ENCODE results near the gene FGF22. TPM values are rescaled to one million over a fixed set of nuclear protein-coding genes. Genes with fewer than 3 reads are reported as not detected.
A peak's percentile ranks its signal among the peaks of the same experiment; 100 is the strongest.
"Not testable (repeated sequence)": the region's sequence is repeated elsewhere in the genome, so short reads cannot be mapped to it uniquely, and the experiment has no call there.

FGF22 gene
- polyA plus RNA-seq, 3 donors = 0.83 to 1.1 (median 0.91) TPM

DNA sequence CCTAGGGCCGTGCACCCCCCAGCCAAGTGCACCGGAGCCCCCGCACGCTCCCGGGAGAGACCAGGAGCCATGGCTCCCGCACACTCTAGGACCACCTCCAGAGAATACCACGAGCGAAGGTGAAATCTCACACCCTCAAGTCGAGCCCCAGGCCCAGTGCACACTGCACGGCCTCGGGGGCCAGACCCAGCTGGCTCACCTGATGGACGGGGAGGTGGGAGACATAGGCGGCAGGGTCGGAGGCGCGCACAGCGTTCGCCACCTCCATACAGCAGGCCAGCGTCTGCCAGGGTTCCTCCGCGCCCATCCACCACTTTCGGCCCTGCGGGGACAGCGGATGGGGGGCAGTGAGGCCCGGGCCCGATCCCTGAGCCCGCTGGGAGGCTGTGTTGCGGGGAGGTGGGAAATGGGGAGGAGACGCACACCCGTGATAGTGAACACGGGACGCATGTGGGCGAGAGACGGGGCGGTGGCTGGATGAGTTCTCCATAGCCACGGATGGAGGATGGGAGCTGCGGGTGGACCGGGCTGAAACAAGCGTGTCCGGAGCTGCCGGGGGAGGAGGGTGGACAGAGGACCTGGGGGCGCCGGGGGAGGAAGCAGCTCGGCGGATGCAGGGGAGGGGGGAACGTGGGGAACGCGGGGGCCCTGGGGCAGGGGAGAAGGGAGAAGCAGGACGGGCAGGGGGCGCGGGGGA, 19.4 kb upstream of the FGF22 start:
- DNase-seq = no peak

DNA sequence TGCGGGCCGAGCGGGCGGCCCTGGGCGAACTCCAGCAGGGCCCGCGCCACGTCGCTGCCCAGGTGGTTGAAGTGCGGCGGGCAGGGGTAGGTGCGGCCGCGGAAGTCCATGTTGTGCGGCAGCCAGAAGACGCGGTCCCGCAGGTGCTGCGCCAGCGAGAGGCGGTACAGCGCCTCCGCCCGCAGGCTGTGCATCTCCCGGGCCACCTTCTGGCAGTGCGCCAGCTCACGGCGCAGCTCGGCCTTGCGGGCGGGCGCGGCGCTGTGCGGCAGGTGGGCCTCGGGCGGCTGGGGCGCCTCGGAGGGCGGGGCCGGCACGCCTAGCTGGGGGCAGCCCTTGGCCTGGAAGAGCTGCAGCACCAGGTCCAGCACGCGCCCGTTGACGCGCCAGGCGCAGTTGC, 18.5 kb upstream of the FGF22 start:
- not testable (repeated sequence) for DNase-seq

DNA sequence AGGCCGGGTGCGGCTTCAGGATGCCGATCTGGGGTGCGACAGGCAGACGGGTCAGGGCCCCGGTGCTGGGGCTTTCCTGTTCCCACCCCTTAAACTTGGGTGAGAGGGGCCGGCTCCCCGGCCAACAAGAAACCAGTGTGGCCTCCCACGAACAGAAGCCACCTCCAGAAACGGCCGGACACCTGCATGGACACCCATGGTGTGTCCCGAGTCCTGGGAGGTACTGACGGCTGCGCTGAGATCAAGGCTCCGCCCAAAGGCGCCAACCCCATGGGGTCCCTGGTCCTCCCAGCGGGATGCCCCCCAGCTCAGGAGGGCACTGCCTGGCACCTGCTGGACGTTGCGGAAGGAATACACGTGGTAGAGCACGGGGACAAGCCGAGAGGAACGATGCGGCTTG, 17.9 kb upstream of the FGF22 start:
- no peak for DNase-seq

DNA sequence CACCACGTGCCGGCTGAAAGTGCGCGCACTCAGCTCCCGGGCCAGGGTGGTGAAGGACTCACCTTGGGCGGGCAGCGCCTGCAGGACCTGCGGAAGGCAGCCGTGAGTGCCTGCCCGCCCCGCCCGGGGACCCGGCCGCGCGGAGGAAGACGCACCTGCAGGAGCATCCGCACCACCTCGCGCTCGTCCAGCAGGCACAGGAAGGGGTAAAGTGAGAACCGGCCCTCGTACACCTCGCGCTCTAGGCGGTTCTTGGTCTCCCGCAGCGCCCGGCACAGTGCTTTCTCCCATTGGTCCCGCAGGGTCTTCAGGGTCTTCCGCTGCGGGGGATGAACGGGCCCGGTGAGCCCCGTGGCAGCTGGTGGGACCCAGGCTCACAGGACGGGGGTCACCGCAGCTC, 17.0 kb upstream of the FGF22 start:
- no peak for DNase-seq

DNA sequence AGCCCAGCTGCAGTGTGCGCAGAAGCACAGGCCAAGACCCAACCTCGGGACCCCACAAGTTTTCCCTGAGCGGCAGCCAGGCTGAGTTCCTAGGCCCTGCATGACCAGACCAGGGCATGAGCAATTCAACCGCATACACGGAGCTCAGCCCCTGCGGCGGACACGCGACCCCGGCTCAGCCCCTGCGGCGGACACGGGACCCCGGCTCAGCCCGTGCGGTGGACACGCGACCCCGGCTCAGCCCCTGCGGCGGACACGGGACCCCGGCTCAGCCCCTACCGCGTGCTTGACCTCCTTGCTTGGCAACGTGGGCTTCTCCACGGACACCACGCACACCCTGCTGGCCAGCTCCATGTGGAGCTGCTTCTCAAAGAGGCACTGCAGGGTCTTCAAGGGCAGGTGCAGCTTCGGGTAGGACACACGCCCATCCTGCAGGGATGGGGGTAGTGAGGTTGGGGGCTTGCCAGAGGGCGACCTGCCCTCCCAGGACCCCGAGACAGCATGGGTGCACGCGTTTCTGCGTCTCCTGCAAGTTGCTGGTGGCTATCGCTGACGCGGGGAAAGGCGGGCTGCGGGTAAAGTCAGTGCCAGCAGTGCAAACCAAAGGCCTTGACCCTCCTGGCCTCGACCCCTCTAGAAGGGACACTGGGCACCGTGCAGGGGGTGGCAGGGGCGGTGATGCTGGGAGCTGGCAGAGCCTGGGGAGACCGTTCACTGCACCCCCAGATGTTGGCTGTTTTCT, 16.3 kb upstream of the FGF22 start:
- DNase-seq = no peak

DNA sequence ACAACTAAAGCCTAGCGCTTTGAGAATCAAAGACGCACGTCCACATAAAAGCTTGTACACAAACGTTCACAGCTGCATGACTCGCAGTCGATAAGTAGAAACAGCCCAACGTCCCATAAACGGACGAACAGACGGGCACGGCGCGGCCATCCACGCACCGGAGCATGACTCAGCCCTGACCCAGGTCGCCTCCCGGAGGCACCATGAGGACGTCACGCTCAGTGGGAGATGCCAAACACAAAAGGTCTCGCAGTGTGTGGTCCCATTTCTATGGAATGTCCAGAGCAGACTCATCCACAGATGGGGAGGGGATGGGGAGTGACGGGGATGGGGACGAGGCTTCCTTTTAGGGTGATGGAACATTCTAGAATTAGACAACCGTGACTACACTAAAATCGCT, 15.7 kb upstream of the FGF22 start:
- no peak for DNase-seq

DNA sequence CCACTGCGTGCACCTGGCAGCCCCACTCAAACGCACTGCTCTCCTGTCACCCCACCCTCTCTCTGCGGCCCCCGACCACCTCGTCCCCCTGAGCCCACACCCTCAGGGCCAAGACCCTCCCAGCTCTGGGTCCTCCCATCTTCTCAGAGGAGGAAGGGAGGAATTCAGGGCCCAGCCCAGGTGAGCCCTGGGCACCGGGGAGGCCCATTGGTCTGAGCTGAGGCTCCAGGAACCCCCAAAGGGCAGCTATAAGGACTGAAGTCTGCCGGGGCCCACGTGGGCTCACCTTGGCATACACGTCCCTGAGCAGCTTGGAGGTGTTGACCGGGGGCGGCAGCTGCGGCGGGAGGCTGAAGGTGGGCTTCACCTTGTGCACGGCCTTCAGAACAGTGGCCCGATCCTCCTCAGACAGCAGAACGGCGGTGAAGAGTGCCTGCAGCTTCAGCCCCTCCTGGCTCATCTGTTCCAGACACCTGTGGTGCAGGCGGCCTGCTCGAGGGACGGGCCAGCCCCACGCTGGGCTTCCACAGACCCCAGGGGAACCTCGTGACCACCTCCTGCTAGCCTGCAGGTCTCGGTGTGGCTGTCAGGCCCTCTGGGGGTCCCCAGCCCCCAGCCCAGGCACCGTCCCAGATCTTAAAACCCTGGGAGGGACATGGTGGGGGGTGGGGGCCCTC, 15.1 kb upstream of the FGF22 start:
- no peak for DNase-seq

DNA sequence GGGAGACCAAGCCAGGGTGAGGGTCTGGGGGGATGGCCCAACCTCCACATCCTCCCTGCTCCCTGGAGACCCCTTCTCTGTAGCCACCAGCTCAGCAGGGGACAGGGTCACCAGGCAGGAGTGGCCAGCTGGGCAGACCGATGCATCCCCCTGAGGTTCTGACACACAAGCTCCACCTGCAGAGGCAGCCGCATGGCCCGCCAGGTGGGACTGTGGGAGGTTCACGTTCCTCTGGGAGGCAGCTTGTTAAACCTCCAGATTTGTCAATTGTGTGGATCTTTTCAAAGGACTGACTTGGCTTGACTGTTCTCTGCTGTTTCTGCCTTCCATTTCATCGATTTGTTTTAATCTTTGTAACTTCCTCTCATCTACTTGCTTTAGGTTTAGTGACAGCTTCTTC, 14.4 kb upstream of the FGF22 start:
- DNase-seq = no peak

DNA sequence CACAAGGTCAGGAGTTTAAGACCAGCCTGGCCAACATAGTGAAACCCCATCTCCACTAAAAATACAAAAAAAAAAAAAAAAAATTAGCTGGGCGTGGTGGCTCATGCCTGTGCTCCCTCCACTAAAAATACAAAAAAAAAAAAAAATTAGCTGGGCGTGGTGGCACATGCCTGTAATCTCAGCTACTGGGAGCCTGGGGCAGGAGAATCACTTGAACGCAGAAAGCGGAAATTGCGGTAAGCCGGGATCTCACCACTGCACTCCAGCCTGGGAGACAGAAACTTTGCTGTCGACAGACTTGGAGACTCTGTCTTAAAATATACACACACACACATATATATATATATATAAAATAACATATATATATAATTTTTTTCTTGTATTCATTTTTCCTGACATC, 13.1 kb upstream of the FGF22 start:
- not testable (repeated sequence) for DNase-seq

DNA sequence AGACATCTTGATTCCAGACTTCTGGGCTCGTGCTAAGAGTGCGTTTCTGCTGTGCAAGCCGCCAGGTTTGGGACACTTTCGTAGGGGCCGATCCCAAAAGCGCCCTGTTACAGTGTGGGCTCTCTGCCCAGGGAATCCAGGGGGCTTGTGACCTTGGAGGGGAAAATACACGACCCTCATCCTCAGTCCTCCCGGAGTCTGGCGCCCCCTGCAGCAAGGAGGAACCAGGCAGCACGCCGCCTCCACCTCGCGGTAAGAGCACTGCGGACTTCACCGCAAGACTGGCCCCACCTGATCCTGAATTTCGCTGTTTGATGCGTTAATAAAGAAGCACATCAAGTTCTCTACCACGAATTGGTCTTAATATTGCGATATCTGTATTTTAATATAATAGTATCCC, 11.5 kb upstream of the FGF22 start:
- no peak for DNase-seq

DNA sequence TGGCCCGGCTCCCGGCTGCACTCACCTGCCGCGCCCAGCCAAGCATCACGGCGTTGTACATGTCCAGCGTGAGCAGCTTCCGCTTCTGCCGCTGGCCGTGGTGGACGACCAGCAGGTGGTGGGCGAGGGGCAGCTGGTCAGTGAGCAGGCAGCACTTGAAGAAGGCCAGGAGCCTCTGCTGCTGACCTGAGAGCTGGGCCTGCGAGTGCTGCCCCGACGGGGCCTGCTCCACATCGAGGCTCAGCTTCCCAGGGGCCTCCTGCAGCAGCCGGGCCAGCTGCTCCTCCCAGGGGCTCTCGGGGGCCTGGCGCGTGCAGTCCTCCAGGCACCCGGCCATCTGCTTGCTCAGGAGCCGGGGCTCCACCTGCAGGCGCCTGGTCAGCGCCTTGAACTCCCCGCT, 10.2 kb upstream of the FGF22 start:
- not testable (repeated sequence) for DNase-seq

DNA sequence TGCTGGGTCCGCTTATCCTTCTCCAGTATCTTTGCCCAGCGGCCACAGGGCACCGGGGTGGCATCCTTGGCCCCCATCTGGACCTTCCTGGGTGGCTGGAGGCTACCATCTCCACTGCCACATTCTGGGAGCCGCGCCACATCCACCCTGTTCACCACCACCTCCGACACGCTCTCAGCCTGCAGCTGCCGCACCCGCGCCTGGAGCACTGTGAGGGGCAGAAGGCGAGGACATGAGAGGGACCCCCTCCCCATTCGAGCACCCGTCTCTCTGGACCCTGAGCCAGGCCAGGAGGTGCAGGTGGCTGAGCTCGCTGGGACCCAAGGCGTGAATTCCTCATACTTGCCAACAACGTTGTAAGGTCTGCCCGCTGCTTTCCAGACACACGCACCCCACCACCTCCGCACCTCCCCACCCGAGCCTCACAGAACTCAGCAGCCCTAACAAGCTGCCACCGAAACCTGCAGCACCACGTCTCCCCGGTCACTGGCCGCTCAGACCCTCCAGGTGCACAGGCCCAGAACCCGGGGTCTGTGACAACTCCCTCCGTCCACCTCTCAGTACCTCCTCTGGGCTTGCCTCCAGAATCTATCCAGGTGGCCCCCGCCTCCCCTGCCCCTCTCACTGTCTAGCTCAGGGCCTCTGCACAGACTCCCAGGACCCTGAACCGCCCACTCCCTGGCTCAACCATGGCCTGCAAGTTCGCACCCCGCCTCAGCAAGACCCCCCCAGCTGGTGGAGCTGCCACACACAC, 9.5 kb upstream of the FGF22 start:
- DNase-seq = no peak

DNA sequence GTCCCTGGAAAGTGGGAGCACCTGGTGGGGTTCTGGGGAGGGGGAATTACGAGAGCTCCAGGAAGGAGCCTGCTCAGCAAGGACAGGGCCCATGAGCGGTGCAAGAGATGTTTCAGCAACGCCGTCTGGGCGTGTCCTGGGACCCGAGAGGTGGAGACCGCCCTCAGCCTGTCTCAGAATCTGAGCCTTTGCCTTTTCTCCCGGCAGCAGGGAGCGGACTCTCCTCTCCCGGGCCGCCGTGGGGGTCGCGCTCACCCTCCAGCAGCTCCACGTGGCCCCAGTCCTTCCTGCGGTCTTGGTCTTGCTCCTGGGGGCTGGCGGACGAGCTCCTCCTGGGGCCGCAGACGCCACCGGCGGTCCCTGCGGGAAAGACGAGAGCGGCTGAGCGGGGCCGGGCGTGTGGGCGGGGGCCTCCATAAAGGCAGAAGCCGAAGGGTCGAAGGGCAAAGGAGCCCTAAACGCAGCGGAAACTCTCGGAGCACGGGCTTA, 7.1 kb upstream of the FGF22 start:
- DNase-seq = no peak

DNA sequence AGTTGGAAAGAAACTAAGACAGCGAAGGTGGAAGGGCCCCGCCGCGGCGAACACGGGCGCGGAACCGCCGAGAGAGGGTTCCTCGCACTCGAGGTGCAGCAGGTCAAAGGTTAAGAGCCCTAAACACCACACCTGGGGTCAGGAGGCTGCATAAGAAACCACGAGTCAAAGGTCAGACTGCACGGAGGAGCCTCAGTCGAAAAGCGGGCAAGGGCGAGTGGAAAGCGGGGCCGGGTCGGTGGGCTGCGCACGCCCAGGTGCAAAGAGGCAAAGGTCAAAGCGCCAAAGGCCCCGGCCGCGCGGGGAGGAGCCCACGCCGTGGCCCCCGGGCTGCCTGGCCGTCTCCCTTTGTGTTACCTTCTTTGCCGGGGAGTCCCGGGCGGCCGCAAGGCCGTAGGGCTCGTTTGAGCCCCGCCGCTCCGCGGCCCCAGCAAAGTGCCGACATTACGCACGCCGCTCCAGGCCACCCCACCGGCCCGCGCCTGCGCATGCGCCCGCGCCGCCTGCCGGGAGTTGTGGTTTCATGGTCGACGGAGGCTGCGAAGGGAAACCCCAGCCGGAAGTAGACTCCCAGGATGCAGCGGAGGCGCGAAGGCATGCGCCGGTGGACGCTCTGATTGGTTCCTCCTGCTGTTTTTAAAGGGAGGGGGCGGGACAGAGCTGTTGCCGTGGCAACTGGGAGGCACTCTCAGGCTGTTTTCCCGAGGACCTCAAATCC, 6.5 kb upstream of the FGF22 start, which contains the start of gene POLRMT:
Gene POLRMT, minus strand, starts transcription at position 470 of the 718 bp plus-strand sequence. Its CDS starts 25 bp downstream, at position 445.
- DNase-seq = peak; percentile 98

DNA sequence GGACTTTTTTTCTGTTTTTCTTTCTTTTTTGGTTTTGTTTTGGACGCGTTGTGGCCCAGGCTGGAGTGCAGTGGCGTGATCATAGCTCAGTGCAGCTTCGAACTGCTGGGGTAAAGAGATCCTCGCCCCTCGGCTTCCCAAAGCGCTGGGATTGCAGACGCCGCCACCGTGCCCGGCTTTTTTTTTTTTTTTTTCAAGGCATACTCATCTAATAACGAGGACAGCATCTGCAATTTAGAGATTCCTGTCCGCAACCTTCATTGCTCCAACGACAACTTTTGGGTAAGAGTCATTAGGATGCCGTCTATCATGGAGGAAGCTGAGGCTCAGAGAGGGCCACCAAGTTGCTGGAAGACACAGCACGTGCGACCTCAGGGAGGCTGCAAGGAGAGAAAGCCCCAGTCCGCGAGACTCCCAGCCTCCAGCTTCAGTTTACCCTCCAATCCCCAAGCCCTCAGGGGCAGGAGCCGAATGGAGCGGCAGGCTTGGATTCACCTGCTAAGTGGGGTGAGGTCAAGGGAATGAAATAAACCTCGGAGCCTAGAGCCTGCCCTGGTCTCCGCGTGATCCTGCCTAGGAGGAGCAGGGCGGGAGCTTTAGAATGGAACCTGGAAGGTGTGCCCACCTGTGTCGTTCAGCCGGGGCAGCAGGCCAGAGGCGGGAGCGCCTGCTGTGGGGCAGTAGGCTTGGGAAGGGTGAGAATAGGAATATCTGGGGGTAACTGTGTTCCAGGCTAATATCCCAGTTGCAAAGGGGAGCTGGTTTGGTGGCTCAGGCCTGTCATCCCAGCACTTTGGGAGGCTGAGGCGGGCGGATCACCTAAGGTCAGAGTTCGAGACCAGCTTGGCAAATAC, 5.7 kb upstream of the FGF22 start:
- DNase-seq = no peak

DNA sequence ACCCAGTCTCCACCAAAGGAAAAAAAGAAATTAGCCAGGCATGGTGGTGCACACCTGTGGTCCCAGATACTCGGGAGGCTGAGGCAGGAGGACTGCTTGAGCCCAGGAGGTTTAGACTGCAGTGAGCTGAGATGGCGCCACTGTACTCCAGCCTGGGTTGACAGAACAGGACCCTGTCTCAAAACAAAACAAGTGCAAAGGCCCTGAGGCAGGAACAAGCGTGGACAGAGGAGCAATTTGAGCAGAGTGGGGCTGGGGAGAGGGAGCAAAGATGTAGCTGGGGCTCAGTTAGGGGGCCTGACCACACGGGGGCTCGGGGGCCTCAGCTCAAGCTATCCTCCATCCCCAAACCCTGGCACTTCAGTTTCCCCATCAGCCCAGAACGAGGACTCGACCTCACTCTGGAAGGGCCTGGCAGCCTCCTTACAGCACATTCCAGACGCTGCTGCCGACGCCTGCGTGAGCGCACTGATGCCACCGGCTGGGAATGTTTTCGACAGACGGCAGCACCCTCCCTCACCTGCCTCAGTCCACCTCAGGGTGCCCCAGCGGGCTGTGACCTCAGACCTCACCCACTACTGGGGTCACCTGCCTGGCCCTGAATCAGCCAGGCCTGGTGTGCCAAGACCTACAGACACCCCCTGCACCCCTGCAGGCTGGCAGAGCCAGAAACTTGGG, 4.6 kb upstream of the FGF22 start:
- no peak for DNase-seq

DNA sequence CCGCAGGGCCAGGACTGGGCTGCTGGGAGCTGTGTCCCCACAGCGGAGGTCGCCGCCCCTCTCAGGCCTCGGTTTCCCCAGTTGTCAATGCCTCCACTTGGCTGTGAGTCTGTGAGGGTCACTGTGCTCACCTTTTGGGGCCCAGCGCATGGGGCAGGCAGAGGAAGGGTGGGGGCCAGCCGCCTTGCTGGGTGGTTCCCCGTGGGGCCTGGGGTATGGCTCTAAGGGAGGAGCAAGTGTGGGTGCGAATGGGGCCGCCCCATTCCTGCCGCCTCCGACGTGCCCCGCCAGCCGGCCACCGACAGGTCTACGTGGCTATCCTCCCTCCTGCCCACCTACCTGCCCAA, 800 bp upstream of the FGF22 start:
- DNase-seq = no peak

DNA sequence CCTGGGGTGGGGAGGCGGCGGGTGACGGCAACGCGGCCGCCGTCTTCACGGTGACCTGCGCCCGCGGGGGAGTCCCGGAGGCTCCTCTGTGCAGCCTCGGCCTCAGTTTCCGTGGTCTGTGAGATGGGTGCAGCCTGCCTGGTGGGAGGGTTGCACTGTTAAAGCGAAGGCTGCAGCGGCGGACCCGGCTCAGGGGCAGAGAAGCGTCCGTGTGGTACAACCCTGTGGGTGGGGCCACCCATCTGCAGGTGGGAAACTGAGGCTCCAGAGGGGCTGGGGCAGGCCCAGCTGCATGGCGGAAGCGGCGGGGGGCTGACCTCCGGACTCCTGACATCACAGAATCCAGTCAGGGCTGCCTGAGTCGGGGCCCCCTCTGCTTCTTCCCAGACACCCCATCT, 481 bp downstream of the FGF22 start:
- DNase-seq = no peak

DNA sequence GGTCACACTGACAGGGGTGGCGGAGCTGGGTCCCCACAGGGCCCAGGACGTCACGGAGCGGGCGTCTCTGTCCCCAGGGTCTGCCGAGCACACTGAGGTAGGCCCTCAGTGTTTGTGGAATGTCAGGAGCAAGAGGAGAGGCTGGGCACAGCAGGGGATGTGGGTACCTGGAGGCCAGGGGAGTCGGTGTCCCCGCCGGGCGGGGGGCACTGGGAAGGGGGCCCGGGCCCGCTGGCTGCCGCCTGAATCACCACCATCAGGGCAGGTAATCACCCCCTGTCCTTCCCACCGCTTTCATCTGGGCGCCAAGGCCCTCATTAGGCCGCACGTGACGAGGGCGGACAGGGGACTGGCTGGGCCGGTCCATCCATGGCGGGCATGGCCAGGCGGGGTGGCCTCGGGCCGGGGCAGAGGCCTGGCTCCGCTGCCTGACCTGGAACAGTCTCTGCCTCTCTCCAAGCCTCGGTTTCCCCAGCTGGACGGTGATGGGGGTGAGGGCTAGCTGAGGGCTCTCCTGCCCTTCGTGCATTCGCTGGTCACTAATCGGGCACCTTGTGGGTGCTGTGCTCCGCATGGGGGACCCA, 1.0 kb downstream of the FGF22 start:
- DNase-seq = no peak

DNA sequence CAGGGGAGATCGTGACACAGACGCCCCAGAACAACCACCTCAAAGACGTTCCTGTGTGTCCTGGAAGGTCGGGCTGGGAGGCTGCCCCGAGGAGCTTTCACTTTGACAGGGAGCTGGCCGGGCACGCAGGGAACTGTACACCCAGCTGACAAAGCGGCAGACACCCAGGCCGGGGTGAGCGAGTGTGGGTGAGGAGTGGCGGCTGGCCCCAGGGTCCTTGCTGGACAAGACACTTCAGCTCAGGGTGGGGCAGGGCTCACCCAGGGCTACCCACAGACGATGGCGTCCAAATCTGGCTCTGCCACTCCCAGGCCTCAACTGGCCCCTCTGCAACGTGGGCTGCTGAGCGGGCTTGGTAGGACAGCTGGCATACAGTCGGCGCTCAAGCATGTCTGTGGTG, 2.0 kb downstream of the FGF22 start:
- DNase-seq = no peak

Measured in renal pelvis (tissue), 4 donors.